Measurements from ENCODE around the gene PARD3.

- no peak for TF ChIP-seq CTCF (IDR thresholded peaks at IDR 0.05 in 2 of 3, conservative IDR thresholded peaks at IDR 0.05 in 1 of 3; ENCODE audit: borderline replicate concordance in 1 of 3, insufficient read depth in 1 of 3, low read depth in 2 of 3, low read length in 2 of 3)
- no peak for TF ChIP-seq SIN3A (IDR thresholded peaks at IDR 0.05; ENCODE audit: low read depth)
- no peak for TF ChIP-seq EZH2 (IDR thresholded peaks at IDR 0.05)
- no peak for TF ChIP-seq POLR2A (IDR thresholded peaks at IDR 0.05; ENCODE audit: borderline replicate concordance, extremely low read depth, insufficient read depth, insufficient read length)
- TF ChIP-seq ZNF274 (IDR thresholded peaks at IDR 0.05; ENCODE audit: low read depth, low read length) = no peak
- no peak for TF ChIP-seq POLR2AphosphoS5 (IDR thresholded peaks at IDR 0.05; ENCODE audit: low read depth, low read length)
- no peak for TF ChIP-seq YY1 (IDR thresholded peaks at IDR 0.05; ENCODE audit: extremely low read depth, insufficient replicate concordance, low read depth, low read length)
- TF ChIP-seq TCF7L2 (IDR thresholded peaks at IDR 0.05; ENCODE audit: borderline replicate concordance, extremely low read depth, insufficient read depth, insufficient read length) = no peak
- no peak for TF ChIP-seq SP1 (IDR thresholded peaks at IDR 0.05; ENCODE audit: low read depth)
- no peak for TF ChIP-seq ATF3 (IDR thresholded peaks at IDR 0.05)
- TF ChIP-seq EZH2phosphoT487 (IDR thresholded peaks at IDR 0.05; ENCODE audit: borderline replicate concordance) = no peak
- TF ChIP-seq ZFX (IDR thresholded peaks at IDR 0.05) = no peak
- TF ChIP-seq RAD21 (IDR thresholded peaks at IDR 0.05; ENCODE audit: low read depth) = no peak
Measured at GRCh38 chr10:34244756-34245484, 570.2 kb downstream of the PARD3 start.

All from HCT116 (cell line).